ENCODE results near the gene SH2D7.
A peak's percentile ranks its signal among the peaks of the same experiment; 100 is the strongest.

Gene SH2D7

DNA sequence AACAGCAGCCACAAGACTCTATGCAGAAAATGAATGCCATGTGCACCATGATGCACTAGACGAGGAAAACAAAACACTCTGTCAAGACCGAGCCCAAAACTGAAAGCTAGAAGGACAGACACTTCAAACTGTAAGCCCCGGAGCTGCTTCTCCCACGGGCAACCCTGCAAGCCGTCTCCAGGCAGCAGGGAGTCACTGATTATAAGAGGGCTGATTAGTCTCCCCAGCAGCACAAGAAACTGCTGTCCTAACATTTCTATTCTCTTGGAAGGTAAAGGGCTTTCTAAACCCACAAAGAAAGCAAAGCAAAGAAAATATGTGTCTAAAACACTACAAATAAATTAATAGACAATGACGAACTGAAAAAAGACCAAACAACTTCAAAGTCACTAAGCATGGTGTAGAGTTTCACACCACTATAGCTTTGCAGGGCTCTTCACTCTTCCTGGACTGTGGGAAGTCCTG, 30.4 kb upstream of the SH2D7 start:
- no peak for DNase-seq (ENCODE audit: low spot score)

DNA sequence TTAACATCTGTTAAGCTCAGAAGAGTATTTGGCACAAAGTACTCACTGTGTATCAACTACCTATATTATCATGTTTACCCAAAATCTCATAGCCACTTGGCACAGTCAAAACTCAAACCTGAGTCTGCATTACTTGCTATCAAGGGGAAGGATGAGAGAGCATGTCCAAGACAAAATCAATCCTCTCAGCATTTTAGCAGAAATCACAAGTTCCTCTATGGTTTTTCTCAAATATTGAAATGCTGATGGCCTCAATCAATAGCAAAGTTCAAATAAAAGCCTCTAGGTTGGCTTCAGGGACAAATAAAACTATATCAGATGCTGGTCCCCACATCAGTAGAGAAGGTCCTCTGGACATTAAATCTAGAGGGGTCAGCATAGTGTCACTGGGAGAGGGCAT, 29.1 kb upstream of the SH2D7 start:
- no peak for DNase-seq (ENCODE audit: low spot score)

GRCh38 chr15:78063970-78064385, 28.4 kb upstream of the SH2D7 start:
- no peak for DNase-seq (ENCODE audit: low spot score)

- no peak for DNase-seq (ENCODE audit: low spot score)
Observed at GRCh38 chr15:78064544-78064943, 27.8 kb upstream of the SH2D7 start.

DNA sequence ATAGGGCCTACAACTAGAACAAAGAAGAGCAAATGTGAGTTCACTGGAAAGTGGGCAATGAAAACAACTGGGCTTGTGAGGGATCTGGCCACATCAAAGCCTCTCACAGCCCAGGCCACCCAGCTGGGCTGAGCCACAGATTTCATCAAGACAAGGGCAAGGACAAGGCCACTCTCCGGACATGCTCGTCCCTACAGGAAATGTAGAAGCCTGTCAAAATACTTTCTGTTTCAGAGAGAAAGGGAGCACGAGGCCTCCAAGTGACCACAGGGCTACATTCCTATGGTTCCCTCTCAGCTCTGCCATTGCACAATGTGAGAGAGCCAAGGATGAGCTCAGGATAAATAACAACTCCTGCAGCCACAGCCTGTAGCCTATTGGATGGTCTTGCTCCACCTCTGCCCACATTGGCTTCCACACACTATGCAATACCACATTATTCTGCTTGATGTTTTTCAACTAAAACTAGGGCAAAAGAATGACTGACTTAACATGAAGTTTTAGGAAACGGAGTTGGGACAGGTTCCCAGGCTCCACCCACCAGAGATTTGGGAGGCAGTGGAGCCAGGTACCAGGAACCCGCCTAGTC, 27.0 kb upstream of the SH2D7 start:
- DNase-seq (ENCODE audit: low spot score), result no peak

- no peak for DNase-seq (ENCODE audit: low spot score)
Observed at GRCh38 chr15:78065973-78066946, 26.1 kb upstream of the SH2D7 start.

DNA sequence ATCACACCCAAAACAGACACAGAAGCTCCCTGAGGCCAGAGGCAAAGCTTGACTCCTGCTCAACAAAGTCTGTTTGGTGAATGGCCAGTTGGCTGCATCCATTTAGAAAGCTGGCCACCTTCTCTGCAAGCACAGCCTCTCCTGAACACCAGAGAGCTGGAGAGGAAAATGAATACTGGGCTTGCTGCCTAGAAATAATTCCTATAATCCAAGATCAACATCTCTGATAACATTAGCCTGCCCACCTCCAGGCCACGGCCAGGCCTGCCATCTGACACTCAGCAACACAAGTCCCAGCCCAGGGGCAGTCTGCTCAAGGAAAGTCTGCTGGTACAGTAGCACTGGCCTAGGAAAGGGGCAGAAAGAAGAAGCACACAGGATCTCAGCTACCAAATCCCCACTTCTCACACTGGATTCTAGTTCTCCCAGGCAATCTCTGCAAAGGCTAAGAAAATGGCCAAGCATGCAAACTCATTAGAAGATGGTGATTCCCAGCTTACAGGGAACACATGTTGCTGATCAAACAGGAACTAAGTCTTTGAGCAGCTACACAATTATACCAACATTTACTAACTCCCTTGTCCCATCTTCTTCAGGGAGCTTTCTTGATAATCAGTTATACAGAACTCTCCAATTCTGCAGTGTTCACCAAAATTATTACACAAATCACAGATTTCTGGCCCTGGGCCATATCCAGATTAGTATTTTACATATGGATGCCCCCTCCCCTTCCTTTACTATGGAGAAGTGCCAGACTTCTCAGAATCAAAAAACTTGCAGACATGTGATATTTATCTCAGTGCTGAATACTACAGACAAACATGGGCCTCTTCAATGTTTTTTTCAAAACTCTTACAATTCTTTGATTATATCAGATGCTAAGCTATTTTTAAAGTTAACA, 24.8 kb upstream of the SH2D7 start:
- DNase-seq (ENCODE audit: low spot score), result no peak

DNA sequence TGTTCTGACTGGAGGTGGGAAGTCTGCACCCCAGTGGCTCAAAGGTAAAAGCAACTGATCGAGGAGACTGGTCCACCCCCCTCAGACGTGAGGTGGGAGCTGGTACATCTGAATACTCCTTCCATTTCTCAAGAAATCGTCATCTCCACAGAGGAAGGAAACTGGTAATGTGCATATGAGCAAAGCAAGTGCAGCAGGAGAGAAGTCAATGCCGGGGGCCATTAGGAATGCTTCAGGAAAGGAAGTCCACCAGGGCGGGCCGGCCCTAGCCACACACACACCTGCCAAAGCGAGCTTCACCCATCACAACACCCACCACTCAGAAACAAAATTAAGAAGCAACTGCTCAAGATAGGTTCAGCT, 23.3 kb upstream of the SH2D7 start:
- no peak for DNase-seq (ENCODE audit: low spot score)

DNA sequence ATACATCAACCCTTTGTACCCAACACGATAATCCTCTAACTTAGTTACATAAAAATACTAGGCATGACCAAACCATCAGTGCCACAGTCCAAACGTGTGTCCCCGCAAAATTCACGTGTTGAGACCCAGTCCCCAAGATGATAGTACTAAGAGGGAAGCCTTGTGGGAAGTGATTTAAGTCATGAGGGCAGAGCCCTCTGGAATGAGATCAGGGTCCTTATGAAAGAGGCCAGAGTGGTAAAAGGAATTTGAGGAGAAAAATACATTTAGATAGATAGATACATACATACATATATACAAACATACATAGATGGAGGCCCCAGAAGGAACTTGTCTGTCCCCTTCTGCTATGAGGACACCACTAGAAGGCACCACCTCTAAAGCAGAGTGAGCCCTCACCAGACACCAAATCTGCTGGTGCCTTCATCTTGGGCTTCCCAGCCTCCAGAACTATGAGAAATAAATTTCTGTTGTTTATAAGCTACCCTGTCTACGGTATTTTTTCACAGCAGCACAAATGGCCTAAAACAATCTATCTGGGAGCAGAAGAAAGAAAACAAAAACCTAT, 22.8 kb upstream of the SH2D7 start:
- no peak for DNase-seq (ENCODE audit: low spot score)

DNA sequence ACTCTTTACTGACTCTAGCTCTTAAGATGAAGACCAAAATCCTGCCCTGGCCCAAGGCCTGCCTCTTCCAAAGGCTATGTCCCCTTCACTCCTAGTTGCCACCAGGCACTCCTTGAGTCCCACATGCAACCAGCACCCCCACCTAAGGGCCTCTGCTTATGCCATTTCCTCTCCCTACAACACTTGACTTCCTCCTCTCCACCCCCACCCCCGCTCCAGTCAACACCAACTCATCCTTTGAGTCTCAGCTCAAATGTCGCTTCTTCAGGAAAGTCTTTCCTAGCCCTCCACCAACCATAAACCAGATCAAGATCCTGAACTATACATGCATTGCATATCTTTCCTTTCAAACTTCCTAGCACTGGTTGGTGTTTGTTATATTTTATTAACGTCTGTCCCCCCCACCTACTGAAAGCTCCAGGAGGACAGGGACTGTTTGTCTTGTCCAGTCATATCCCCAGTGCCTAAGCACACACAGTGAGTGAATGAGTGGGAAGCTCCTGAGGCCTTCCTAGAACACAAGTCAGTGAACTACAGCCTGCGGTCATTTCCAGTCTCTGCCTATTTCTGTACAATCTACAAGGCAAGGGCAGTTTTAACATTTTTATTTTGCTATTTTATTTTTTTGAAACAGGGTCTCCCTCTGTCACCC, 22.2 kb upstream of the SH2D7 start:
- no peak for DNase-seq (ENCODE audit: low spot score)

GRCh38 chr15:78071383-78071782, 21.0 kb upstream of the SH2D7 start:
- no peak for DNase-seq (ENCODE audit: low spot score)

GRCh38 chr15:78072080-78072892, 20.1 kb upstream of the SH2D7 start:
- DNase-seq (ENCODE audit: low spot score), result no peak

DNA sequence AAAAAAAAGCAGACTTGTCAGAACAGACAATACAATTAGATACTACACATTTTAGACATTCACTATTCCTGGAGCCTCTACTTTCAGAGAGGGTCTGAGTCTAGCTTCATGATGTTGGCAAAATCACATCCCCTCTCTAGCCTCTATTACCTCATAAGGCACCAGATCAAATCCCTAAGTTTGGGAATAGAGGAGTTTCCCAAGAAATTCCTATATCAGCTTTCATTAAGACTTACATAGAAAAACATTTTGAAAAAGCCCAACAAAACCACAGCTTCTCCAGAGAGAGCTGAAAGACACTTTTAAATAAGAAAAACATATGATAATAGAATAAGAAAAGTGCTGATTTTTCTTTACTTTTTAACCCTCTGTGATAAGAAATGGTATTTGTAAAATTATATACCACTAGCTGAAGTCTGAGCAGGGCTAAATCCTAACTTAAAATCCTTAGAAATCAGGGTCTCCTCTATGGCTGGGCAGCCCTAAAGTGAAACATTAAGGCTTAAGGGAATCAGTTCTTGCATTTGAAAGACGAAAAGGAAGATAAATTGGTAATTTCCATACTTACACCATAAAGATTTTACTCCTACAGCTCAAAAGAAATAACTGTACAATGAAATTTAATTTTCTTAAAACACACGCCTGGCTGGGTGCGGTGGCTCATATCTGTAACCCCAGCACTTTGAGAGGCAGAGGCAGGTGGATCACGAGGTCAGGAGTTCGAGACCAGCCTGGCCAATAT, 19.1 kb upstream of the SH2D7 start:
- DNase-seq (ENCODE audit: low spot score), result no peak

DNA sequence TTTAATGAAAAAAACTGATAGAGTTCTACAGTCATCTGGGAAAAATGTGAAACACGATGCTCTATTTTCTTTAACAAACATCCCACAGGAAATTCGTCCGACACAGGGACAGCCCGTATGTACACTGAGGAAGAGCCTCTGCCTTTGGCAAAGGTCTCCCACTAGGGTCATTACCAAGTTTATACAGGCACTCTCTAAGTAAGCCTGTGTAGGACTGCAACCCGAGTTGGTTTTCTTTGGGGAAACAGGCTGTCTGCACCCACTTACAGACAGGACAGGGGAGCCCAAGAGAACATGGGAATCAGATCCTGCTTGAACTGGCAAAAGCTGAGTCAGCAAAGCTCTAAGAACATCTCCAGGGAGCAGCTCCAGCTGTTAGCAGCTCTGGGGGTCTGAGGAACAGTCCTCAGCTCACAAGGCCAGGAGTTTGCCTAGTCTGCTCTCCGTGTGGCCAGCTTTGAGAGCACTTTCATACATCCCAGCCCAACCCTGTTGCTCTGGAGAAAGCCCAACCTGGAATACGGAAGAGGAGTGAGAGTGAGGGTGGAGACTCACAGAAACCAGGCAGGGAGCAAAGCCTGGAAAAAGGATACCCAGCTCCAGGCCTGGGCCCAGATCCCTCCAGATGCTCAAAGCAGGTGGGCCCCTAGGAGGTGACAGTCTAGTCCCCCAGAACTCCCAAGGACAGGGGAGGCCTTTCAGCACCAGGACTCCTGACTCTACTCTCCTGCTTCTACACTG, 16.7 kb upstream of the SH2D7 start:
- no peak for DNase-seq (ENCODE audit: low spot score)

DNA sequence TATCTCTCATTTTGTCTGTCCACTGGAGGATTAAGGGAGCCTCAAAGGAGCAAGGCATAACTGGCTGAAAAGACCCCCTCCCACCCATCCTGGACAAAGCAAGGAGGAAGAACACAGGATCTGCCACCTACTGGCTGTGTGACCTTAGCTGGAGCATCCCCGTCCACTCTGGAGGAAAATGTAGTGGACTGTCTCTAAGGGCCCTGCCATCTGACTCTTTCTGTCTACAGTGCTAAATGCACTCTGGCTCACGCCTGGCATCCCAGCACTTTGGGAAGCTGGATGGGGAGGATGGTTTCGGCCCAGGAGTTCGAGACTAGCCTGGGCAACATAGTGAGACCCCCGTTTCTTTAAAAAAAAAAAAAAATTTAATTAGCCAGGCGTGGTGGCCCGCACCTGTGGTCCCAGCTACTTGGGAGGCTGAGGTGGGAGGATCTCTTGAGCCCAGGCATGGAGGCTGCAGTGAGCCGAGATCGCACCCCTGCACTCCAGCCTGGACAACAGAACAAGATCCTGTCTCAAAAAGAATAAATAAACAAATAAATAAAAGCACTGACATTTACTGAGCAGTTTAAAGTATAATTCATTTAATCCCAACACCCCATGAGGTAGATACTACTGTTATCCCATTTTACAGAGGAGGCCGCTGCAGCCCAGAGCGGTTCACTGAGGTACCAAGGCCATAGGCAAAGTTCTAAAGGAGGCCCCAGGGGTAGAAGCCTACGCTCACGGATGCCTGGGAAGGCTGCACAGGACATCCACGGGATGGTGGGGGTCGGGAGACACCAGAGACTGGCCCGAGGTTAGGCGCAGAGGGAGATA, 15.9 kb upstream of the SH2D7 start:
- no peak for DNase-seq (ENCODE audit: low spot score)

GRCh38 chr15:78077053-78077870, 15.1 kb upstream of the SH2D7 start, which contains the start of gene TBC1D2B:
TBC1D2B (minus strand) TSS chr15:78077711; CDS start chr15:78077652, 59 bp downstream.
- peak; percentile 82 for DNase-seq (ENCODE audit: low spot score)

GRCh38 chr15:78077871-78078210, 14.5 kb upstream of the SH2D7 start:
- DNase-seq (ENCODE audit: low spot score), result no peak
